ENCODE results near the gene TCEAL6. TPM values are rescaled to one million over a fixed set of nuclear protein-coding genes. Genes with fewer than 3 reads are reported as not detected.

TCEAL6 gene
- total RNA-seq, 1 experiment from 2014 or later: 0.81 TPM

DNA sequence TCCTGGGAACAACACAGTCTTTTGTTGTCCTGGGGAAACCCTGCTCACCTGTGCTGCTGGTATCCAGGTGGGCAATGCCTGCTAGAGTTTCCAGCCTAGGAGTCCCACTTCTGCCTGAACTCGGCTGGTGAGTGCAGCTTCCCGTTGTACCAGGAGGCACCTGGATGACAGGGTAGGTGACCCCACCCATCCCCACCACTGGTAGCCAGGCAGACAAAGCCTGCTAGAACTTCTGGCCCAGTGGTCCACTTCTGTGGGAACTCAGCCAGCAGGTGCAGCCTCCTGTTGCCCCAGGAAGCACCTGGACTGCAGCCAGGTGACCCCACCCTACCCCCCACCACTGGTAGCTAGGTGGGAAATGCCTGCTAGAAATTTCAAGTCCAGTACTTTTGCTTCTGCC is 26.5 kb downstream of the TCEAL6 start:
- Mint-ChIP-seq H3K4me1 (no peaks in the 10 kb centered on the region), H3K36me3 (no peaks in the 10 kb centered on the region), H3K27ac (no peak overlapping the region), H3K9me3 (peaks cover 15% of the 10 kb centered on the region), H3K27me3 (ENCODE audit: low read depth) (peaks cover 8% of the 10 kb centered on the region), H3K4me3 (no peak overlapping the region)
- DNase-seq (ENCODE audit: low spot score) (no peak), ATAC-seq (no peak)
- no peak for TF ChIP-seq ZNF281 (CRISPR knock-in tag; IDR thresholded peaks at IDR 0.05)
- no peak for TF ChIP-seq MYBL2 (CRISPR knock-in tag; IDR thresholded peaks at IDR 0.05)
- no peak for TF ChIP-seq IRF2 (CRISPR knock-in tag; IDR thresholded peaks at IDR 0.05; ENCODE audit: borderline replicate concordance, low read depth)
- TF ChIP-seq ATF6 (CRISPR knock-in tag; IDR thresholded peaks at IDR 0.05): no peak
- TF ChIP-seq ZNF317 (CRISPR knock-in tag; IDR thresholded peaks at IDR 0.05; ENCODE audit: borderline replicate concordance, low read depth): no peak
- TF ChIP-seq, protein P1, sequence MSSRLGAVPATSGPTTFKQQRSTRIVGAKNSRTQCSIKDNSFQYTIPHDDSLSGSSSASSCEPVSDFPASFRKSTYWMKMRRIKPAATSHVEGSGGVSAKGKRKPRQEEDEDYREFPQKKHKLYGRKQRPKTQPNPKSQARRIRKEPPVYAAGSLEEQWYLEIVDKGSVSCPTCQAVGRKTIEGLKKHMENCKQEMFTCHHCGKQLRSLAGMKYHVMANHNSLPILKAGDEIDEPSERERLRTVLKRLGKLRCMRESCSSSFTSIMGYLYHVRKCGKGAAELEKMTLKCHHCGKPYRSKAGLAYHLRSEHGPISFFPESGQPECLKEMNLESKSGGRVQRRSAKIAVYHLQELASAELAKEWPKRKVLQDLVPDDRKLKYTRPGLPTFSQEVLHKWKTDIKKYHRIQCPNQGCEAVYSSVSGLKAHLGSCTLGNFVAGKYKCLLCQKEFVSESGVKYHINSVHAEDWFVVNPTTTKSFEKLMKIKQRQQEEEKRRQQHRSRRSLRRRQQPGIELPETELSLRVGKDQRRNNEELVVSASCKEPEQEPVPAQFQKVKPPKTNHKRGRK (CRISPR knock-in tag; IDR thresholded peaks at IDR 0.05; ENCODE audit: borderline replicate concordance): no peak
- POLR2A ChIA-PET: no interaction called here
- CTCF ChIA-PET: no interaction called here

GRCh38 chrX:102113367-102113766 is 28.9 kb downstream of the TCEAL6 start:
- no peak overlapping the region for H3K4me3 Mint-ChIP-seq
- H3K9me3 Mint-ChIP-seq: peaks cover 25% of the 10 kb centered on the region
- ChIA-PET POLR2A (no interaction called here), CTCF (interaction anchor here (1.6 kb wide), 1 partner anchor 45 kb away, joined by 3 read pairs; no protein-coding TSS in a partner anchor)
- DNase-seq (ENCODE audit: low spot score): no peak
- H3K4me1 Mint-ChIP-seq: no peaks in the 10 kb centered on the region
- H3K27me3 Mint-ChIP-seq (ENCODE audit: low read depth): no peaks in the 10 kb centered on the region; the same call in 1 of the 2 replicates
- no peak for ATAC-seq
- no peaks in the 10 kb centered on the region for H3K36me3 Mint-ChIP-seq
- H3K27ac Mint-ChIP-seq: no peak overlapping the region
- TF ChIP-seq E2F4 (CRISPR knock-in tag; IDR thresholded peaks at IDR 0.05; ENCODE audit: borderline replicate concordance, low read depth): no peak
- TF ChIP-seq MYBL2 (CRISPR knock-in tag; IDR thresholded peaks at IDR 0.05): no peak
- TF ChIP-seq, protein P2, sequence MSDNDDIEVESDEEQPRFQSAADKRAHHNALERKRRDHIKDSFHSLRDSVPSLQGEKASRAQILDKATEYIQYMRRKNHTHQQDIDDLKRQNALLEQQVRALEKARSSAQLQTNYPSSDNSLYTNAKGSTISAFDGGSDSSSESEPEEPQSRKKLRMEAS (CRISPR knock-in tag; IDR thresholded peaks at IDR 0.05): no peak
- no peak for TF ChIP-seq NFATC4 (CRISPR knock-in tag; IDR thresholded peaks at IDR 0.05)
- no peak for TF ChIP-seq ZMAT4 (CRISPR knock-in tag; IDR thresholded peaks at IDR 0.05)
- no peak for TF ChIP-seq ZNF671 (CRISPR knock-in tag; IDR thresholded peaks at IDR 0.05)
- TF ChIP-seq CREM (CRISPR knock-in tag; IDR thresholded peaks at IDR 0.05): no peak
- TF ChIP-seq ZNF263 (CRISPR knock-in tag; IDR thresholded peaks at IDR 0.05; ENCODE audit: low read depth): no peak
- TF ChIP-seq, protein P3, sequence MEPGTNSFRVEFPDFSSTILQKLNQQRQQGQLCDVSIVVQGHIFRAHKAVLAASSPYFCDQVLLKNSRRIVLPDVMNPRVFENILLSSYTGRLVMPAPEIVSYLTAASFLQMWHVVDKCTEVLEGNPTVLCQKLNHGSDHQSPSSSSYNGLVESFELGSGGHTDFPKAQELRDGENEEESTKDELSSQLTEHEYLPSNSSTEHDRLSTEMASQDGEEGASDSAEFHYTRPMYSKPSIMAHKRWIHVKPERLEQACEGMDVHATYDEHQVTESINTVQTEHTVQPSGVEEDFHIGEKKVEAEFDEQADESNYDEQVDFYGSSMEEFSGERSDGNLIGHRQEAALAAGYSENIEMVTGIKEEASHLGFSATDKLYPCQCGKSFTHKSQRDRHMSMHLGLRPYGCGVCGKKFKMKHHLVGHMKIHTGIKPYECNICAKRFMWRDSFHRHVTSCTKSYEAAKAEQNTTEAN (CRISPR knock-in tag; IDR thresholded peaks at IDR 0.05): no peak
- no peak for TF ChIP-seq PREB (CRISPR knock-in tag; IDR thresholded peaks at IDR 0.05; ENCODE audit: borderline replicate concordance)
- no peak for TF ChIP-seq RELA (CRISPR knock-in tag; IDR thresholded peaks at IDR 0.05; ENCODE audit: borderline replicate concordance)
- no peak for TF ChIP-seq NFE2L1 (CRISPR knock-in tag; IDR thresholded peaks at IDR 0.05)
- TF ChIP-seq ARID4B (CRISPR knock-in tag; IDR thresholded peaks at IDR 0.05; ENCODE audit: borderline replicate concordance): no peak

Measured in WTC11 (cell line).